GM21619 (cell line): Measurements from ENCODE around the gene CASP10.
"Not testable (repeated sequence)": the region's sequence is repeated elsewhere in the genome, so short reads cannot be mapped to it uniquely, and the experiment has no call there.

Source experiments
- ATAC-seq: cut with Tn5 transposase; IDR thresholded peaks from one replicate; pipeline ENCODE4 v1.9.1; 2021; ENCODE audit not compliant: unreplicated experiment

The CASP10 gene

DNA sequence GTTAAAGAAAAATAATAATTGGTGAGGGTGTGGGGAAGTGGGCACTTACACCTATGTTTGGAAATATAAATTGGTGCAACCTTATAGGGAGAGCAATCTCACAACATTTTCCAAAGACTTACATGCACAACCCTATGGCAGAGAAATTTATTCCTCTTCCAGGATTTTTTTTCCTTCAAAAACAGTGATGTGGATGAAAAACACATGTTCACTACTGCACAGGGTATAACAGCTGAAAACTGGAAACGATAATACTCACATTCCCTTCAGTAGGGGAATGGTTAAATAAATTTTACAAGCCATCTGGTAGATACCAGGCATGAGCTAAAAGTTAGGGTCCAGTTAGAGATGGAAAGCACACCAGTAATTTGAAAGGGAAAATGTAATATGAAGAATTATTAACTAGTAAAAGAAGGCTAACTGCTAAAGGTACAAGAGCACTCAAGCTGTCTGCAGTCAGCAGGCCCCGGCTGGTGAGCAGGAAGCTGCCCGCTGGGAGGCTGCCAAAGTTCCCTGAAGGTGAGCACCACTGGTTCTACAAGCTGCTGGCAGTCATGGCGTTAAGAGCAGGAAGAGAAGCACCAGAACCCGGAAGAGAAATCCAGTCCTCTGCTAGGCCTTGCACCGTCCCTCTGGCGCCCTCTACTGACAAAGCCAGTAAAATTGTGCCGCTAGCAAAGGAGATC lies 49.0 kb downstream of the CASP10 start:
- peak; percentile 43 for ATAC-seq

DNA sequence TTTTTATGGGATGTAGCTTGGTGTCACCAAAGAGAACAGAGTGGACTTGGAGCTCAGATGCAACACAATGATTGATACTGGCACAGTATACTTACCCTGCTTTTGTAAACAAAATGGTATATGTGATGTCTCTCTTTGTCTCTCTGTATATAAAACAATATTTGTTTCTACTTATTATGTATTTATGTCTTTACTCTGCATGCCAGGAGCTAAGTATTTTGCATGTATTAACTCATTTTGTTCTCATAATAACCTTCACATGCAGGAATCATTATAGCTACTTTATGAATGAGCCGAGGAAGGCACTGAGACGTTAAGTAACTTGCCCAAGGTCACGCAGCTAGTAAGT lies 49.5 kb downstream of the CASP10 start:
- no peak for ATAC-seq

DNA sequence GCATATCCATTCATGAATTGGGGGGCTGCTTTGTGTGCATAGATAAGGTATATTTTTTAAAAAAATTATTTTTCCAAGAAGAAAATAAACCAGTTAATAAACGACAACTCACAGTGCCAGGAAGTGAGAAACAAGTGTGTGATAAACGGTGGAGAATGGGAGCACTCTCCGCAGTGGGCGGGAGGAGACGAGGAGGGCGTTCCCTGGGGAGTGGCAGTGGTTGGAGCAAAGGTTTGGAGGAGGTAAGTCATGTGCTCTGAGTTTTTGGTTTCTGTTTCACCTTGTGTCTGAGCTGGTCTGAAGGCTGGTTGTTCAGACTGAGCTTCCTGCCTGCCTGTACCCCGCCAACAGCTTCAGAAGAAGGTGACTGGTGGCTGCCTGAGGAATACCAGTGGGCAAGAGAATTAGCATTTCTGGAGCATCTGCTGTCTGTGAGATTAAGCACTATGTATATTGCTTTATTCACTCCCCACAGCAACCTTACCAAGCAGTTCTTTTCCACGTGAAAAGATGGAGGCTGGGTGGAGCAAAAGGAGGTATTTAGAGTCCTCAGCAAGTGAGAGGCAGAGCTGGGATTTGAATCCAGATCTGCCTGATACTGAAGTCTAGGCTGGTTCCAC lies 50.4 kb downstream of the CASP10 start:
- ATAC-seq: peak; percentile 89

DNA sequence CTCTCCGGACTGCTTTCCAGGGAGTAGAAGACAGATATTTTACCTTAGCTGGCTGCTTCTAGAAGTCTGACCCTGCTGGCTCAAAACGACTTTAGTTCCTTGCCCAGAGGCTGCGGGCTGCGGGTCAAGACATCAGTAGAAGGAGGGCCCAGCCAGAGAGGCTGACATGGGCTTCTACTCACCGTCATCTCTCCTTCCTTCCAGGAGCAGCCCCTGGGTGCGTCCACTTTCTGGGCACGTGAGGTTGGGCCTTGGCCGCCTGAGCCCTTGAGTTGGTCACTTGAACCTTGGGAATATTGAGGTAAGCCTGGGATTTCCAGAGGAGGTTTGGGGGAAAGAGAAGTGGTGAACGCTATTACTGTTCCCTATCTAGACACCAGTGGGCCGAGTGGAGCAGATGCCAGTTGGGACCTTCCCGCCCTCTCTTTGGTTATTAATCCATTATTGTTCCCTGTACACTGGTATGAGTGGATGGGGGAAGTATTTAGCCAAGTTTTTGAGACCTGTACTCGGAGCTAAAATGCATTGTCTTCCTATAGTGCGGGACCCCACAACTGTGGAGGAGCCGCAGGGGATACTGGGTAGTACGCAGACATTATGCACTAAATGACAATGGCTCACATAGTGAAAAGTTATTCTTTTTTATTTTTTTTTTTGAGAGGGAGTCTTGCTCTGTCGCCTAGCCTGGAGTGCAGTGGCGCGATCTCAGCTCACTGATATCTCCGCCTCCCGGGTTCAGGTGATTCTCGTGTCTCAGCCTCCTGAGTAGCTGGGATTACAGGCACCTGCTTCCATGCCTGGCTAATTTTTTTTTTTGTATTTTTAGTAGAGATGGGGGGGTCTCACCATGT lies 51.1 kb downstream of the CASP10 start:
- peak; percentile 14 for ATAC-seq

DNA sequence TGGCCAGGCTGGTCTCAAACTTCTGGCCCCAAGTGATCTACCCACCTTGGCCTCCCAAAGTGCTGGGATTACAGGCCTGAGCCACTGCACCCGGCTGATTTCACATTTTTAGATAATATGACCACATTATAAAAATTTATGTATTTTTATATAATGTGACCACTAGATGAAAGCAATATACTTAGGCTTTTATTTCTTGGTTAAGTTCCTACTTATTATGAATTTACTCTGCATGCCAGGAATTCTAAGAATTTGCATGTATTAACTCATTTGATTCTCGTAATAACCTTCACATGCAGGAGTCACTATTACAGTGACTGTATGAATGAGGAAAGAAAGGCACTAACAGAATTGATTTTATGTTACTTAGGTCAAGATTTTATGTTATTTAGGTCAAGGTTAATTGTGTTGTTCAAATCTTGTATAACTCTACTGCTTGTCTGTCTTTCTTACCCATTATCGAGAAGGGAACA lies 51.8 kb downstream of the CASP10 start:
- no peak for ATAC-seq

DNA sequence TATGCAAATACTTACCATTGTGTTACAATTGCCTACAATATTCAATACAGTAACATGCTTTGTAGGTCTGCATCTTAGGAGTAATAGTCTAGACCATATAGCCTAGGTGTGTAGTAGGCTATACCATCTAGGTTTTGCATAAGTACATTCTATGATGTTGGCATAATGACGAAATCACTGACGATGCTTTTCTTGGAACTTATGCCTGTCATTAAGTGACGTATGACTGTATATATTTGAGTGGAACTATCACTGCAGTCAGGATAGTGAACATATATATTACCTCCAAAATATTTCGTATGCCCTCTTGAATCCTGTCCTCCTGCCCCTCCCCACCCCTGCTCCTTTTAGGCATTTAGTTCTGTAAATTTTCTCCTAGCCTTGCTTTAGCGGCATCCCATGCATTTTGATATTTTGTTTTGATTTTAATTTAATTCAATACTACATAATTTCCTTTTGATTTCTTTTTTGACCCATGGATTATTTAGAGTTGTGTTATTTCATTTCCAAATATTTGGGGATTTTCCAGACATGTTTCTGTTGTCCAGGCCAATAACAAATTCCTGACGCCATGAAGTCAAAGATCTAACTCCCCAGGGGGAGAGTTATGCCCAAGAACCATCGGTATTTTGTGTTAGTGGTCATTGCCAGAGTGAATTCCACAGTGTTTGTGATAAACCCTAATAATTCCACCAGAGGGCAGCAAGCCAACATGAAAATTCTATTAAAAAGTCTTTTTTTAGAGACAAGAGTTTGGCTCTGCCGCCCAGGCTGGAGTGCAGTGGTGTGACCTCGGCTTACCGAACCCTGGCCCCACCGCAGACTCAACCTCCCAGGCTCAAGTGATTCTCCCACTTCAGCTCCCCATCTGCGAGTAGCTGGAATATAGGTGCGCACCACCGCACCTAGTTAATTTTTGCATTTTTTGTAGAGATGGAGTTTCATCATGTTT lies 53.2 kb downstream of the CASP10 start:
- no peak for ATAC-seq

DNA sequence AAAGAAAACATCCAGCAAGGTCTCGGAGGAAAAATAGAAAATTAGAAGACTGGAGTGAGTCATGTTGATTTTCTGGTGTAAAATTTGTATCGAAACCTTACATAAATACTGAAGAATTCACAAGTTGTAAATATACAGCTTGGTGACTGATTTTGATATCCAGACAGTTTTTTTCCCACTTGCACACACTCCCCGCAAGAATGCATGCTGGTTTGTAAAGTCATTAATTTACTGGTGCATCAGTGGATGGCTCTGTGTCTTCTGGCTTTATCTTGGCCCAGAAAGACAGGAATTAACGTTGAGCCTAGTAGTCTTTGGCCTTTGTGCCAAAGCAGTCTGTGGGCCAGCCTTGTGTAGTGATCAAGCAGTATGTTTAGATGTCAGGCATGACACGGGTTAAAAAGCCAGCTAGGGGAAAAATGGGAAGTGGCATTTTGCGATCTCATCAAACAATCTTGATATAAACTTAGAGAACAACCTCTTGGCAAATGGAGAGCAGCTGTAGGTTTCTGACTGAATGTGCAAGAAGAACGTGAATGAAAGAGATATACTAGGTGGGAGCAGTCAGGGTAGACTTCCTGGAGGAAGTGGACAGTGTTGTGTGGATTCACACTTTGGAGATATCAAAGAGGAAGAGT lies 54.7 kb downstream of the CASP10 start:
- no peak for ATAC-seq

DNA sequence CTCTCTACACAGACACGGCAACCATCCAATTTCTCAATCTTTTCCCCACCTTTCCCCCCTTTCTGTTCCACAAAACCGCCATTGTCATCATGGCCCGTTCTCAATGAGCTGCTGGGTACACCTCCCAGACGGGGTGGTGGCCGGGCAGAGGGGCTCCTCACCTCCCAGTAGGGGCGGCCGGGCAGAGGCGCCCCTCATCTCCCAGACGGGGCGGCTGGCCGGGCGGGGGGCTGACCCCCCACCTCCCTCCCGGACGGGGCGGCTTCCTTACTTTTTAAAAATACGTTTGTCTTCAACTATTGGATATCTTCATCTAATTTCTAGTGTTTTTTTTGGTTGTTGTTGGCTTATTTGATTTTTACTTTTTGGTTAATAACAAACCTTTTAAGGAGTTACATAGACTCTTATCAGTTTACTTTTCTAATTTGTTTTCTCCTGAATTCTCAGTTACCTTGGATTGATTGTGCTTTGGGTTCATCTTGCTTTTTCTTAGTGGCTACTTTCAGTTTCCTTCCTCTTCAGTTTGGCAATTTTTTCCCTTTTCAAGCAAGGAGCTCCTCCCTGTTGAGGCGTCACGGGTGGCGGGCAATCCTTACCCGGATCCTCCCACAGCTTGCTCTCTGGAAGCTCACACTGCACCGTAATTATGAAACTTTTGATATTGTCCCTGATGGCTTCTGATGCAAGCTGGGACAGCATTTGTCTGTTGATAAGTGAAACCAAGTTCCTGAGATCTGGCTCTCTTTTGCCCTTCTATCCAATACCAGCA lies 56.4 kb downstream of the CASP10 start:
- not testable (repeated sequence) for ATAC-seq

DNA sequence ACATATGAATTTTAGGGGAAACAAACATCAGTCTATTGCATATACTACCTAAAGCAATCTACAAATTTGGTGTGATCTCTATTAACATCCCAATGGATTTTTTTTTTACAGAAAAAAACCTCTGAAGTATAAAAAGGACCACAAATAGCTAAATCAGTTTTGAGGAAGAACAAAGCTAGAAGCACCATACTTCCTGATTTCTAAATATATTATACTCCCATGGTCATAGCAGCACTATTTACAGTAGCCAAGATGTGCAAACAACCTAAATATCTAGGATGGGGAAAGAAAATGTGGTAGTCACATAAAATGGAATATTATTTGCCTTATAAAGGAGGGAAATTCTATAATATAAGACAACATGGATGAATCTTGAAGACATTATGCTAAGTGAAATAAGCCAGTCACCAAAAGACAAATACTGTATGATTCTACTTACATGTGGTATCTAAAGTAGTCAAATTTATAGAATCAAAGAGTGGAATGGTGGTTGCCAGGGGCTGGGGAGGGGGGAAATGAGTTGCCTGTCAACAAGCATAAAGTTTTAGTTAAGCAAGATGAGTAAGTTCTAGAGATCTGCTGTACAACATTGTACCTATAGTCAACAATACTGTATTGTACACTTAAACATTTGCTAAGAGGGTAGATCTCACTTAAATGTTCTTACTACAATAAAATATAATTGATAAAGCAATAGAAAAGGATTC lies 59.8 kb downstream of the CASP10 start:
- ATAC-seq: no peak

DNA sequence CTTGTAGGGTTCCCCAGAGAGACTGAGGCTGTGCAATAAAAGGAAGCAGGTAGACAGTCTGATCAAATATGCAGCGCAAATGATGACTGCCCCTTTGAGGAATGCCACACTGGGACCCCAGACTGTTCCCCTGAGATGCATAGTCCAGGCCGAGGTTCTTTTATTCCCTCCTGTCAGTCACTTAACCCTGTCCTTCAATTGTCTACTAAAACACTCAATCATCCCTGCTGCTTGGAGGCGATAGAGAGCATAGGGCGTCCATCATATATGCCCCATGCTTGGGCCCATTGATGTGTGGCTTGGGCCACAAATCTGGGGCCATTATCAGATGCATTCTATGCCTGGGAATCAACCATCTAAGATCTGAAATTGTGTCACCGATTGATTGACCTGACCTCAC lies 61.9 kb downstream of the CASP10 start:
- ATAC-seq: no peak

DNA sequence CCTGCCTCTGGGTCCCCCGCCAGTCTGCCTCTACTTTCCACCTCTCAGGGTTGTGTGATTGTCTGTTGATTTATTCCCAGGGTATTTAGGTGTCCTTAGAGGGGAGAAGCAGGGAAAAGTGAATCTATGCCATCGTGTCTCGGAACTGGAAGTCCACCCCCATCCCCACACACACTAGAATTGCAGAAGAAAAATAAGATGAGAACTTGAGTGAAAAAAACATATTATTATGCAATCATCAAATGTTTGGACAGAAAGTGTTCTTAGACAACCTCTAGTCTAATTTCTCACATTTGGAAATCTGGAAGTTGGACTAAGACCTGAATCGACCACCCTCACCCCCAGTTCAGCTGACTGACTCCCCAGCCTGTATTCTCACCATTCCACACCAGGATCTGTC lies 63.3 kb downstream of the CASP10 start:
- no peak for ATAC-seq

DNA sequence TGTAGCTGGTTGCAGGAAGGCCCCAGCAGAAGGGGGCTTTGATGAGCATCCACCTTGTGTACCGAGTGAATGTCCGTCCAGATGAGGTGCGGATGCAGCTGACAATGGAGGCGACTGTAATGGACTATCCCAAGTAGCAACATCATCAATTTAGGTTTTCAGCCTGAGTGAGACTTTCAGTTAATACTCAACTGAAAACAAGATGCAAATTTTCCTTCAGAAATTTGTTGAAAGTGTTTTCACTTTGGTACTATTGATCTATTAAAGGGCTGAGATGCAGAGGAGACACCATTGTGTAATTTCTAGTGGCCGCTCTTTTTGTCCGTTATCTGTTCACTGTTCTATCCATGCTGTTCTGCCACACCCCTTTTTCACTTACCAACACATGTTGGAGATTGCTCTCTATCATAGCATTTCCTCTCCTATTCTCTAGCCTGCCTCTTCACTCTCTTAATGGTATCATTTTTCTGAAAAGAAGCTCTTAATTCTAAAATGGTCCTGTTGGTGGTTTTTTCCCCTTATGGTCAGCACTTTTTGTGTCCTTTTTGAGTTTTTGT lies 65.4 kb downstream of the CASP10 start:
- peak; percentile 43 for ATAC-seq

DNA sequence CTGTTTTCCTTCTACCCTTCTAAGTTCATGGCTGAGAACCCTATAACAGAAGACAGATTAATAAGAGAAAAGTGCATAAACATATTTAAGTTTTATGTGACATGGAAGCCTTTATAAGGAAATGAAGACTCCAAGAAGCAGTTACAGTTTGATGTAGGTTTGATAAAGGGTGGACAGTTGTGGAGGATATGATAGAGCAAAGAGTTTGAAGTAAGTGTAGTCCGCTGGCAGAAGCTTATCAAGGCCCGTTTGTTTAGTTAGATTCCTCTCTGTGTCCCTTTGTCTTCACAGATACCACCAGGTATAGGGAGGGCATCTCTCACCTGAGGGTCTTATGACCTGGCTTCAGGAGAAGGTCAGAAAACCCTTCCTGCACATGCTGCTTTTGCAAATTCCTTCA lies 66.9 kb downstream of the CASP10 start:
- ATAC-seq: no peak

DNA sequence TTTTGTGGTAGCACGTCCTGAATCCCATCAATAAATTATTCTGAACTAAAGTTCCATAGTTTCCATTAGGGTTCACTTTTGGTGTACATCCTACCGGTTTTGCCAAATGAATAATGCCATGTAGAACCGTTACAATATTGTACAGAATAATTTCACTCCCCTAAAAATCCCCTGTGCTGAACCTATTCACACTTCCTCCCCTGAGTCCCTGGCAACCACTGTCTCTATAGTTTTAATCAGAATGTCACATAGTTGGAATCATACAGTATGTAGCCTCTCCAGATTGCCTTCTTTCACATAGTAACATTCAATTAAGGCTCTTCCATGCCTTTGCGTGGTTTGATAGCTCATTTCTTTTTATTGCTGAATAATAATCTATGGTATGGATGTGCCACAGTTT lies 67.8 kb downstream of the CASP10 start:
- ATAC-seq: no peak

DNA sequence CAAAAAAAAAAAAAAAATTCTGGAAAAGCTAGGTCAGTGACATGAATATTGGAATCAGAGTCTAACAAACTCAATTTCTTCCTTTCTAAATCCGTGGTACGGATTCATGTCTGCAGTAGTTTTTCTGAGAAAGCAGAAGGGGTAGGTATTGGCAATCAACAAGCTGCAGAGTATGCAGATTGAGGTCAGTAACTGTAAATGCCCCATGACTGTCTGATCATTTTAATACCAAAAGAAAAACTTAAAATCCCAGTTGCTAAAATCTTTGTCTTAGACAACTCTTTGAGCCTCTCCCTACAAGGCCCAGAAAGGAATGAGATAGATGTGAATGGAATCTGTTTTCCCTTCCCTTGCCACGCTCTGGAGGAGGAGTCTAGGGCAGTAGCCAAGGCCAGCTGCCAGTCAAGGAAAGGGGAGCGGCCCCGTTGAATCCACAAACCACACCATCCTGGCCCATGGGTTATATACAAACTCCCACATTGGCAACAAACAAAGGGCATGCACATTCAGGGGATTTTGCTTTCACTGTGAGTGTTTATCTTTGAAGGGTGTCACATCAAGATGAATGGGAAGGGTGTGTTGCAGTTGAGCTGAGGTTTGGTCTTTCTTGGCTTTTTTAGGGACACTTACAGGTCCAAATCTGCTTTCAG lies 71.3 kb downstream of the CASP10 start:
- no peak for ATAC-seq

DNA sequence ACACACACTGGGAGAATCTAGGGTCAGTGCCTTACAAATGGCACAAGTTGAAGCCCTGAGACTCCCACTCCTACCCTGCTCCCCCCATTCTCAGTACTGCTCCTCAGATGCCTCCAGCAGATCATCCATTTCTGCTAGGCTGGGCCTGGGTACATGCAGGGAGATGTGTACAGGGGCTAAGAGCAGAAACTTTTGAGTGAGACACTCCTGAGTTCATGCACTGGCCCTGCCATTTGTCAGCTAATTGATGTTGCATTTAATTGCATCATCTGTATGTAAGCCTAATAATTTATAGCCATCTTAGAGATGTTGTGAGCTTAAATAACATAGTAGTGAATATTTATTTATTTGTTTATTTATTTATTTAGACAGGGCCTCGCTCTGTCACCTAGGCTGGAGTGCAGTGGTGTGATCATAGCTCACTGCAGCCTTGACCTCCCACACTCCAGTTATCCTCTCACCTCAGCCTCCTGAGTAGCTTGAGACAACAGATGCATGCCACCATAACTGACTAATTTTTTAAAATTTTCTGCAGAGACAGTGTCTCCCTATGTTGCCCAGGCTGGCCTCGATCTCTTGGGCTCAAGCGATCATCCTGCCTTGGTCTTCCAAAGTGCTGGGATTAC lies 72.6 kb downstream of the CASP10 start:
- no peak for ATAC-seq

DNA sequence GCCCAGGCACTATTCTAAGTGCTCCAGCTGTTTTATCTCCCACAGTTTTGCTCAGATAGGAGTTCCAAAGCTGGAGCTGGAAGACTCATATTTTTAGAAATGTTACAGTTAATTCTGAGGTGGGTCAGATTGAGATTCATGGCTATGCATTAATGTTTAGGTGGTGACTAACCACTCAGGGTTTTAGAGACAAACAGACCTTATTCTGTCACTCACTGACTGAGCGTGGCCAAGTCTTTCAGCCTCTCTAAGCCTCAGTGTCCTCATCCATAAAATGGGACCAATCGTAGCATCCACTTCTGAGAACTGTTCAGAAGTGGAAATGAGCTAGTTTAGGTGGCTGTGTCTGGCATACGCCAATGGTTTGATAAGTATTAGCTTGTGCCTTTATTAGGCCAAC lies 73.1 kb downstream of the CASP10 start:
- no peak for ATAC-seq
